NB4 (cell line): ENCODE measurements around the gene APOF.

ENCODE experiments used
- CTCF ChIP-seq: IDR thresholded peaks from one replicate; pipeline ENCODE4 v1.5.1; 2012; ENCODE audit warnings: low read depth, low read length
- TF ChIP-seq, protein P1 (sequence below): IDR thresholded peaks from 2 replicates; pipeline ENCODE4 v1.6.1; 2011; ENCODE audit warnings: low read depth, low read length

DNA sequence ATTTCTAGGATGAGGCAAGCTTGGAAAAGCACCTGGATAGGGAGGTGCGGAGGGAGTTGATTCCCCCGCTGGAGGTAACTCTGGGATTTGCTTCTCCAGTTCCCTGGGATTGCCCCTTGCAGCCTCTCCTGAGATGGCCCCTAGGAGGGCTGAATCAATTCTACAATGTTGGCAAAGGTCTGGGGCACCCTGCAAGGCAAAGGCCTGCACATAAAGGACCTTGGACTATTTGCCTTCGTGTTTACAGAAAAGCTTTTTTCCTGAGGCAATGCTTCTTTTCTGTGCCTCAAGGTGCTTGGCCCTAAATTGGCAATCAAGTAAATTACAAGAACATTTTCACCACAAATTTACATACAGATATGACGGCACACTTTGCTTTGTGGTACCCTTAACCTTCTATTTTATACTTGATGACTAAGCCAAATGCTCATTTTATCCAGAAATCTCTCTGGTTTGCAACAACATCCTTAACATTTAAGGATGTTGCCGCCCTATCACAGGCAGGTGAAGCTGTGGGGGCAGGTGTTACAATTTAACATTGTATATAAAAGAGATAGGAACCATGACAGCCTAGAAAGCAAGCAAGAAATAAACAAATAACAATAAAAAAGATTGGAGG lies 46.3 kb upstream of the APOF start:
- TF ChIP-seq, protein P1, sequence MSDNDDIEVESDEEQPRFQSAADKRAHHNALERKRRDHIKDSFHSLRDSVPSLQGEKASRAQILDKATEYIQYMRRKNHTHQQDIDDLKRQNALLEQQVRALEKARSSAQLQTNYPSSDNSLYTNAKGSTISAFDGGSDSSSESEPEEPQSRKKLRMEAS = no peak
- TF ChIP-seq CTCF = no peak
